HG02623 (cell line): ENCODE results near the gene ZNF385D.
A peak's percentile ranks its signal among the peaks of the same experiment; 100 is the strongest.

Experiments used
- ATAC-seq: cut with Tn5 transposase; IDR thresholded peaks from one replicate; pipeline ENCODE4 v1.9.1; 2021; ENCODE audit warnings: moderate library complexity; ENCODE audit not compliant: unreplicated experiment

The ZNF385D gene

GRCh38 chr3:21462141-21462540 lies 288.9 kb downstream of the ZNF385D start:
- no peak for ATAC-seq

- ATAC-seq, result no peak
Measured at GRCh38 chr3:21457084-21457483, 293.9 kb downstream of the ZNF385D start.

- no peak for ATAC-seq
Measured at GRCh38 chr3:21449738-21450137, 301.3 kb downstream of the ZNF385D start.

- no peak for ATAC-seq
Measured at GRCh38 chr3:21447476-21448151, 303.4 kb downstream of the ZNF385D start.

- ATAC-seq, result no peak
Measured at GRCh38 chr3:21446945-21447475, 304.0 kb downstream of the ZNF385D start.

- ATAC-seq, result peak; percentile 60
Measured at GRCh38 chr3:21446027-21446426, 305.0 kb downstream of the ZNF385D start.

GRCh38 chr3:21441821-21442220 lies 309.2 kb downstream of the ZNF385D start:
- ATAC-seq, result no peak

- ATAC-seq, result no peak
Measured at GRCh38 chr3:21436835-21437234, 314.2 kb downstream of the ZNF385D start.

GRCh38 chr3:21435871-21436270 lies 315.1 kb downstream of the ZNF385D start:
- ATAC-seq, result no peak

- ATAC-seq, result no peak
Measured at GRCh38 chr3:21434310-21434709, 316.7 kb downstream of the ZNF385D start.

- no peak for ATAC-seq
Measured at GRCh38 chr3:21433751-21434150, 317.3 kb downstream of the ZNF385D start.

GRCh38 chr3:21426920-21427319 lies 324.1 kb downstream of the ZNF385D start:
- ATAC-seq, result no peak

GRCh38 chr3:21425715-21426114 lies 325.3 kb downstream of the ZNF385D start:
- ATAC-seq, result no peak

GRCh38 chr3:21421096-21421495 lies 329.9 kb downstream of the ZNF385D start:
- no peak for ATAC-seq

- ATAC-seq, result no peak
Measured at GRCh38 chr3:21417991-21418390, 333.0 kb downstream of the ZNF385D start.

GRCh38 chr3:21414506-21414905 lies 336.5 kb downstream of the ZNF385D start:
- no peak for ATAC-seq

- ATAC-seq, result no peak
Measured at GRCh38 chr3:21411058-21411457, 340.0 kb downstream of the ZNF385D start.

- ATAC-seq, result no peak
Measured at GRCh38 chr3:21409401-21409800, 341.6 kb downstream of the ZNF385D start.

- ATAC-seq, result no peak
Measured at GRCh38 chr3:21407743-21408142, 343.3 kb downstream of the ZNF385D start.

- ATAC-seq, result no peak
Measured at GRCh38 chr3:21405671-21406667, 345.0 kb downstream of the ZNF385D start.

GRCh38 chr3:21398461-21398860 lies 352.5 kb downstream of the ZNF385D start:
- ATAC-seq, result no peak
